Measurements from ENCODE around the gene LRP1B. TPM values are rescaled to one million over a fixed set of nuclear protein-coding genes. Genes with fewer than 3 reads are reported as not detected.
A peak's percentile ranks its signal among the peaks of the same experiment; 100 is the strongest.

Gene LRP1B
- polyA plus RNA-seq, 1 of the 3 experiments (the other 2 are of a cell fraction) = 0.28 TPM

DNA sequence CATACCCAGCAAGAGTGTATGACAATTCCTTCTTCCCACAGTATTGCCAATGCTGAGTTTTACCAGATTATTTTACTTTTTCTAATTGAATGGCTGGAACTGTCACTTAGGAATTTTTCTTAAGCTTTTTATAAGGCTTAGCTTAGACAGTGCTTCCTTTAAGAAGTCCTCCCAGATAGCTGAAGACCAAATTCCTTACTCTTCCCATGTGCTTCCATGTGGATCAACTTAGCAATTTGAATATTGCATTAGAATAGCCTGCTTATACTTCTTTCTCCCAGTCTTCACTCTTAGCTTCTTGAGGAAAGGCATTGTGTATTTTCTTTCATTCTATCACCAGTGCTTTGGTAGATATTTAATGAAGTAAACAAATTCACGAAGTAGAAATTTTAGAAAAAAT lies 1144.4 kb downstream of the LRP1B start:
- H3K27me3 ChIP-seq (ENCODE audit: insufficient read depth) = no peaks in the 10 kb centered on the region
- H3K9me3 ChIP-seq = no peaks in the 10 kb centered on the region
- CTCF ChIA-PET = interaction anchor here (1.0 kb wide), 1 partner anchor 266 kb away, joined by 3 read pairs; no protein-coding TSS in a partner anchor
- DNase-seq = no peak
- POLR2A ChIA-PET = no interaction called here
- H3K9me2 ChIP-seq = no peaks in the 10 kb centered on the region
- no peaks in the 10 kb centered on the region for H4K20me1 ChIP-seq (ENCODE audit: insufficient read depth)
- no peak overlapping the region for H3K4me3 ChIP-seq (ENCODE audit: low read depth in 2 of 2, low read length in 1 of 2)
- no peak overlapping the region for H2AFZ ChIP-seq (ENCODE audit: low read depth)
- H3F3A ChIP-seq (replicated peaks; ENCODE audit: insufficient read depth) = peaks cover 11% of the 10 kb centered on the region
- no peak overlapping the region for H3K27ac ChIP-seq (ENCODE audit: low read depth in 2 of 2, low read length in 1 of 2)
- H3K9ac ChIP-seq = no peak overlapping the region
- 83% methylated on average over 1 of the region's 1 CpG for WGBS (ENCODE audit: low lambda C conversion rate)
- no peaks in the 10 kb centered on the region for H3K36me3 ChIP-seq (replicated peaks in 1 of 2; ENCODE audit: control insufficient read depth in 1 of 2, insufficient read depth in 2 of 2, low read length in 1 of 2)
- H3K4me2 ChIP-seq = no peak overlapping the region
- no peak for TF ChIP-seq FOSL2 (IDR thresholded peaks at IDR 0.05; ENCODE audit: borderline replicate concordance, low read depth)
- TF ChIP-seq, protein P1, sequence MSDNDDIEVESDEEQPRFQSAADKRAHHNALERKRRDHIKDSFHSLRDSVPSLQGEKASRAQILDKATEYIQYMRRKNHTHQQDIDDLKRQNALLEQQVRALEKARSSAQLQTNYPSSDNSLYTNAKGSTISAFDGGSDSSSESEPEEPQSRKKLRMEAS (IDR thresholded peaks at IDR 0.05; ENCODE audit: low read depth) = no peak
- TF ChIP-seq, protein P2, sequence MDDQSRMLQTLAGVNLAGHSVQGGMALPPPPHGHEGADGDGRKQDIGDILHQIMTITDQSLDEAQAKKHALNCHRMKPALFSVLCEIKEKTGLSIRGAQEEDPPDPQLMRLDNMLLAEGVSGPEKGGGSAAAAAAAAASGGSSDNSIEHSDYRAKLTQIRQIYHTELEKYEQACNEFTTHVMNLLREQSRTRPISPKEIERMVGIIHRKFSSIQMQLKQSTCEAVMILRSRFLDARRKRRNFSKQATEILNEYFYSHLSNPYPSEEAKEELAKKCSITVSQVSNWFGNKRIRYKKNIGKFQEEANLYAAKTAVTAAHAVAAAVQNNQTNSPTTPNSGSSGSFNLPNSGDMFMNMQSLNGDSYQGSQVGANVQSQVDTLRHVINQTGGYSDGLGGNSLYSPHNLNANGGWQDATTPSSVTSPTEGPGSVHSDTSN (IDR thresholded peaks at IDR 0.05) = no peak
- peaks cover 0 to 16% of the 10 kb centered on the region in 2 experiments; a peak in 2 of 4 replicates for H3K4me1 ChIP-seq (ENCODE audit: control insufficient read depth in 1 of 2, insufficient read depth in 2 of 2, low read depth in 1 of 2, low read length in 1 of 2)
- H3K79me2 ChIP-seq (ENCODE audit: insufficient read depth) = no peaks in the 10 kb centered on the region

DNA sequence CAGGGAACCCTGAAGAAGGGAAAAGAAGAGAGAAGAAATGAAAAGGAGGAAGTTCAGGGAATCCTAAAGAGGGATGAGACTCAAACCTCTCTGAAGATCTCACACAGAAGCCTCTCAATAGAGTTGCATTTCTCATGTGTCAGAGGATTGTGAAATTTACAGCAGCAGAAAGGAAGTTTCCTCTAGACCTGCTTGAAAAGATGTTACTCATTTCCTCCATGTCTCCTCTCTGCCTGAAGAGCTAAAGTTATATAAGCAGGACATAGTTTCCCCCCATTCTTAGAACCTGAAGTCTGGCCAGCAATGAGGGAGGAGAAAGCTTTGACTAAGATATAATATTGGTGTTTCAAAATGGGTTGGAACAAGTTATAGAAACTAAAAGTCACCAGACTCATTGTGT lies 1155.6 kb downstream of the LRP1B start:
- no peak for DNase-seq
- Histone ChIP-seq H3K4me3 (ENCODE audit: low read depth in 2 of 2, low read length in 1 of 2) (no peak overlapping the region), H3K4me1 (ENCODE audit: control insufficient read depth in 1 of 2, insufficient read depth in 2 of 2, low read depth in 1 of 2, low read length in 1 of 2) (no peaks in the 10 kb centered on the region), H3K9me2 (no peaks in the 10 kb centered on the region), H3K27ac (ENCODE audit: low read depth in 2 of 2, low read length in 1 of 2) (no peak overlapping the region), H3K9me3 (no peaks in the 10 kb centered on the region), H3K79me2 (ENCODE audit: insufficient read depth) (no peaks in the 10 kb centered on the region), H2AFZ (ENCODE audit: low read depth) (0 out of 2 replicates have a peak overlapping the region, but pooled peaks have one; percentile 56), H3K27me3 (ENCODE audit: insufficient read depth) (no peaks in the 10 kb centered on the region), H3K36me3 (replicated peaks in 1 of 2; ENCODE audit: control insufficient read depth in 1 of 2, insufficient read depth in 2 of 2, low read length in 1 of 2) (no peaks in the 10 kb centered on the region), H3F3A (replicated peaks; ENCODE audit: insufficient read depth) (no peaks in the 10 kb centered on the region), H4K20me1 (ENCODE audit: insufficient read depth) (no peaks in the 10 kb centered on the region), H3K4me2 (no peak overlapping the region), H3K9ac (no peak overlapping the region)
- CTCF ChIA-PET = no interaction called here
- TF ChIP-seq FOXM1 (IDR thresholded peaks at IDR 0.05; ENCODE audit: low read depth) (no peak), NFIC (IDR thresholded peaks at IDR 0.05; ENCODE audit: borderline replicate concordance) (no peak), CHD2 (IDR thresholded peaks at IDR 0.05; ENCODE audit: low read length, partially characterized antibody) (no peak), GABPA (IDR thresholded peaks at IDR 0.05; ENCODE audit: low read depth) (no peak), NRF1 (IDR thresholded peaks at IDR 0.05; ENCODE audit: low read depth, low read length) (no peak), POLR2AphosphoS5 (IDR thresholded peaks at IDR 0.05; ENCODE audit: low read depth, low read length) (no peak), GATA2 (CRISPR knock-in tag; IDR thresholded peaks at IDR 0.05) (no peak), MEF2A (IDR thresholded peaks at IDR 0.05; ENCODE audit: borderline replicate concordance, low read depth) (no peak), EZH2phosphoT487 (IDR thresholded peaks at IDR 0.05; ENCODE audit: borderline replicate concordance, low read depth) (no peak), JUND (IDR thresholded peaks at IDR 0.05) (no peak), TEAD4 (IDR thresholded peaks at IDR 0.05; ENCODE audit: borderline replicate concordance, insufficient read depth) (no peak), TCF12 (IDR thresholded peaks at IDR 0.05) (no peak), SIN3A (IDR thresholded peaks at IDR 0.05; ENCODE audit: borderline replicate concordance, low read depth, low read length) (no peak)
- TF ChIP-seq, protein P1 (IDR thresholded peaks at IDR 0.05; ENCODE audit: low read depth) = no peak
- TF ChIP-seq, protein P3, sequence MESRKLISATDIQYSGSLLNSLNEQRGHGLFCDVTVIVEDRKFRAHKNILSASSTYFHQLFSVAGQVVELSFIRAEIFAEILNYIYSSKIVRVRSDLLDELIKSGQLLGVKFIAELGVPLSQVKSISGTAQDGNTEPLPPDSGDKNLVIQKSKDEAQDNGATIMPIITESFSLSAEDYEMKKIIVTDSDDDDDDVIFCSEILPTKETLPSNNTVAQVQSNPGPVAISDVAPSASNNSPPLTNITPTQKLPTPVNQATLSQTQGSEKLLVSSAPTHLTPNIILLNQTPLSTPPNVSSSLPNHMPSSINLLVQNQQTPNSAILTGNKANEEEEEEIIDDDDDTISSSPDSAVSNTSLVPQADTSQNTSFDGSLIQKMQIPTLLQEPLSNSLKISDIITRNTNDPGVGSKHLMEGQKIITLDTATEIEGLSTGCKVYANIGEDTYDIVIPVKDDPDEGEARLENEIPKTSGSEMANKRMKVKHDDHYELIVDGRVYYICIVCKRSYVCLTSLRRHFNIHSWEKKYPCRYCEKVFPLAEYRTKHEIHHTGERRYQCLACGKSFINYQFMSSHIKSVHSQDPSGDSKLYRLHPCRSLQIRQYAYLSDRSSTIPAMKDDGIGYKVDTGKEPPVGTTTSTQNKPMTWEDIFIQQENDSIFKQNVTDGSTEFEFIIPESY (IDR thresholded peaks at IDR 0.05; ENCODE audit: borderline replicate concordance, low read depth) = no peak
- TF ChIP-seq, protein P4, sequence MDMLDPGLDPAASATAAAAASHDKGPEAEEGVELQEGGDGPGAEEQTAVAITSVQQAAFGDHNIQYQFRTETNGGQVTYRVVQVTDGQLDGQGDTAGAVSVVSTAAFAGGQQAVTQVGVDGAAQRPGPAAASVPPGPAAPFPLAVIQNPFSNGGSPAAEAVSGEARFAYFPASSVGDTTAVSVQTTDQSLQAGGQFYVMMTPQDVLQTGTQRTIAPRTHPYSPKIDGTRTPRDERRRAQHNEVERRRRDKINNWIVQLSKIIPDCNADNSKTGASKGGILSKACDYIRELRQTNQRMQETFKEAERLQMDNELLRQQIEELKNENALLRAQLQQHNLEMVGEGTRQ (IDR thresholded peaks at IDR 0.05; ENCODE audit: borderline replicate concordance, low read depth, low read length) = no peak
- TF ChIP-seq, protein P5, sequence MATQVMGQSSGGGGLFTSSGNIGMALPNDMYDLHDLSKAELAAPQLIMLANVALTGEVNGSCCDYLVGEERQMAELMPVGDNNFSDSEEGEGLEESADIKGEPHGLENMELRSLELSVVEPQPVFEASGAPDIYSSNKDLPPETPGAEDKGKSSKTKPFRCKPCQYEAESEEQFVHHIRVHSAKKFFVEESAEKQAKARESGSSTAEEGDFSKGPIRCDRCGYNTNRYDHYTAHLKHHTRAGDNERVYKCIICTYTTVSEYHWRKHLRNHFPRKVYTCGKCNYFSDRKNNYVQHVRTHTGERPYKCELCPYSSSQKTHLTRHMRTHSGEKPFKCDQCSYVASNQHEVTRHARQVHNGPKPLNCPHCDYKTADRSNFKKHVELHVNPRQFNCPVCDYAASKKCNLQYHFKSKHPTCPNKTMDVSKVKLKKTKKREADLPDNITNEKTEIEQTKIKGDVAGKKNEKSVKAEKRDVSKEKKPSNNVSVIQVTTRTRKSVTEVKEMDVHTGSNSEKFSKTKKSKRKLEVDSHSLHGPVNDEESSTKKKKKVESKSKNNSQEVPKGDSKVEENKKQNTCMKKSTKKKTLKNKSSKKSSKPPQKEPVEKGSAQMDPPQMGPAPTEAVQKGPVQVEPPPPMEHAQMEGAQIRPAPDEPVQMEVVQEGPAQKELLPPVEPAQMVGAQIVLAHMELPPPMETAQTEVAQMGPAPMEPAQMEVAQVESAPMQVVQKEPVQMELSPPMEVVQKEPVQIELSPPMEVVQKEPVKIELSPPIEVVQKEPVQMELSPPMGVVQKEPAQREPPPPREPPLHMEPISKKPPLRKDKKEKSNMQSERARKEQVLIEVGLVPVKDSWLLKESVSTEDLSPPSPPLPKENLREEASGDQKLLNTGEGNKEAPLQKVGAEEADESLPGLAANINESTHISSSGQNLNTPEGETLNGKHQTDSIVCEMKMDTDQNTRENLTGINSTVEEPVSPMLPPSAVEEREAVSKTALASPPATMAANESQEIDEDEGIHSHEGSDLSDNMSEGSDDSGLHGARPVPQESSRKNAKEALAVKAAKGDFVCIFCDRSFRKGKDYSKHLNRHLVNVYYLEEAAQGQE (IDR thresholded peaks at IDR 0.05; ENCODE audit: low read depth, low read length) = no peak
- POLR2A ChIA-PET = no interaction called here
